GM18868 (cell line): Measurements from ENCODE around the gene GAS2L2.

Experiments used
- ATAC-seq: cut with Tn5 transposase; IDR thresholded peaks from one replicate; pipeline ENCODE4 v1.9.1; 2021; ENCODE audit warnings: mild to moderate bottlenecking, moderate library complexity; ENCODE audit not compliant: unreplicated experiment

GAS2L2 gene

GRCh38 chr17:35730400-35731005, 22.5 kb downstream of the GAS2L2 start:
- ATAC-seq, result no peak

GRCh38 chr17:35729405-35729833, 23.6 kb downstream of the GAS2L2 start:
- no peak for ATAC-seq

- ATAC-seq, result no peak
These were observed 24.5 kb downstream of the GAS2L2 start for GRCh38 chr17:35728551-35728950.

GRCh38 chr17:35727635-35728034, 25.4 kb downstream of the GAS2L2 start:
- no peak for ATAC-seq

- no peak for ATAC-seq
These were observed 26.0 kb downstream of the GAS2L2 start for GRCh38 chr17:35726953-35727460.

- no peak for ATAC-seq
These were observed 26.7 kb downstream of the GAS2L2 start for GRCh38 chr17:35726127-35726952.

- no peak for ATAC-seq
These were observed 27.3 kb downstream of the GAS2L2 start for GRCh38 chr17:35725802-35726126.

- no peak for ATAC-seq
These were observed 28.0 kb downstream of the GAS2L2 start for GRCh38 chr17:35725058-35725457.

GRCh38 chr17:35723735-35724134, 29.3 kb downstream of the GAS2L2 start:
- no peak for ATAC-seq

GRCh38 chr17:35717475-35717874, 35.6 kb downstream of the GAS2L2 start:
- no peak for ATAC-seq

- no peak for ATAC-seq
These were observed 36.1 kb downstream of the GAS2L2 start for GRCh38 chr17:35716897-35717465.

GRCh38 chr17:35716173-35716572, 36.9 kb downstream of the GAS2L2 start:
- no peak for ATAC-seq

- no peak for ATAC-seq
These were observed 37.6 kb downstream of the GAS2L2 start for GRCh38 chr17:35715416-35715815.

GRCh38 chr17:35714988-35715387, 38.1 kb downstream of the GAS2L2 start:
- ATAC-seq, result no peak

- ATAC-seq, result no peak
These were observed 39.8 kb downstream of the GAS2L2 start for GRCh38 chr17:35713069-35713728.

GRCh38 chr17:35710950-35711349, 42.1 kb downstream of the GAS2L2 start:
- ATAC-seq, result no peak

- ATAC-seq, result no peak
These were observed 43.2 kb downstream of the GAS2L2 start for GRCh38 chr17:35709874-35710273.

GRCh38 chr17:35708951-35709350, 44.1 kb downstream of the GAS2L2 start:
- no peak for ATAC-seq

- no peak for ATAC-seq
These were observed 44.9 kb downstream of the GAS2L2 start for GRCh38 chr17:35708149-35708548.

- ATAC-seq, result no peak
These were observed 47.3 kb downstream of the GAS2L2 start for GRCh38 chr17:35705705-35706104.

- no peak for ATAC-seq
These were observed 47.8 kb downstream of the GAS2L2 start for GRCh38 chr17:35705230-35705629.
